Measurements from ENCODE around the gene ME2.

GRCh38 chr18:50895350-50896045 is 16.6 kb downstream of the ME2 start:
- TF ChIP-seq POLR2A (IDR thresholded peaks at IDR 0.05): no peak
- TF ChIP-seq CTCF (IDR thresholded peaks at IDR 0.05): no peak
